Esophagus squamous epithelium (tissue), 4 donors: ENCODE measurements around the gene GMDS.

Experiments used
- POLR2A ChIP-seq, 4 donors: fragments of 450-650 bp; IDR thresholded peaks; one replicate each; pipeline ENCODE4 v1.6.1; 2017; ENCODE audit warnings: antibody characterized with exemption in 4 of 4, mild to moderate bottlenecking in 4 of 4, moderate library complexity in 3 of 4
- TF ChIP-seq, protein P1 (sequence below), 6 experiments: fragments of 450-650 bp in 4 of 6; fragments of 200-600 bp in 2 of 6; sonication (generic) in 2 of 6; IDR thresholded peaks; one replicate each; pipeline ENCODE4 v1.5.1; 2016 to 2019; ENCODE audit warnings: antibody characterized with exemption in 6 of 6, mild to moderate bottlenecking in 4 of 6, moderate library complexity in 4 of 6

DNA sequence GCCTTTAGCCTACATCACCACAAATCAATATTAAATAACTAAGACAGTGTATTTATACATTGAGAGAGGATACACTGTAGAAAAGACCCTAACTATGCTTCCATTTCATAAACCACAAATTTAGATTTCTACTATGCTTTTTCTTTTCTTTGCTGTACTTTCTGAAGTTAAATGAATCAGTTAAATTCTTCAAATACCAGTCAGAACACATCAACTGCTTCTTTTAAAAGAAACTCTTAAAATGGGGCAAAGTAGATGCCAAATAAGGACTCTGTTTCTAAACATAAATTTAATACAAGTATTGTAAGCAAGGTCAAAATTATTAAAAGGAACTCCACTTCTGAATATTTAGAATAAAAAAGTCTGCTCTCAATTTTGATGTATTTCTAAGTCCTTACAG is 76.9 kb downstream of the GMDS start:
- no peak for TF ChIP-seq POLR2A (IDR thresholded peaks at IDR 0.05)
- TF ChIP-seq, protein P1, sequence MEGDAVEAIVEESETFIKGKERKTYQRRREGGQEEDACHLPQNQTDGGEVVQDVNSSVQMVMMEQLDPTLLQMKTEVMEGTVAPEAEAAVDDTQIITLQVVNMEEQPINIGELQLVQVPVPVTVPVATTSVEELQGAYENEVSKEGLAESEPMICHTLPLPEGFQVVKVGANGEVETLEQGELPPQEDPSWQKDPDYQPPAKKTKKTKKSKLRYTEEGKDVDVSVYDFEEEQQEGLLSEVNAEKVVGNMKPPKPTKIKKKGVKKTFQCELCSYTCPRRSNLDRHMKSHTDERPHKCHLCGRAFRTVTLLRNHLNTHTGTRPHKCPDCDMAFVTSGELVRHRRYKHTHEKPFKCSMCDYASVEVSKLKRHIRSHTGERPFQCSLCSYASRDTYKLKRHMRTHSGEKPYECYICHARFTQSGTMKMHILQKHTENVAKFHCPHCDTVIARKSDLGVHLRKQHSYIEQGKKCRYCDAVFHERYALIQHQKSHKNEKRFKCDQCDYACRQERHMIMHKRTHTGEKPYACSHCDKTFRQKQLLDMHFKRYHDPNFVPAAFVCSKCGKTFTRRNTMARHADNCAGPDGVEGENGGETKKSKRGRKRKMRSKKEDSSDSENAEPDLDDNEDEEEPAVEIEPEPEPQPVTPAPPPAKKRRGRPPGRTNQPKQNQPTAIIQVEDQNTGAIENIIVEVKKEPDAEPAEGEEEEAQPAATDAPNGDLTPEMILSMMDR (IDR thresholded peaks at IDR 0.05), result no peak
